Transverse colon (tissue), 4 donors: ENCODE results near the gene PPP6R2. TPM values are rescaled to one million over a fixed set of nuclear protein-coding genes. Genes with fewer than 3 reads are reported as not detected.

ENCODE experiments used
- DNase-seq: peaks from one replicate; pipeline ENCODE4 v3.0.0-alpha.2; 2019
- H3K27ac ChIP-seq, 4 donors: fragments of 200-600 bp; sonication (generic); 2 replicates each; pipeline ENCODE4 v1.5.1; 2016 to 2018; ENCODE audit warnings: inconsistent platforms in 4 of 4
- H3K27me3 ChIP-seq: fragments of 200-600 bp; sonication (generic); 2 replicates; pipeline ENCODE4 v1.5.1; 2017; ENCODE audit warnings: inconsistent platforms
- H3K36me3 ChIP-seq, 4 donors: fragments of 200-600 bp; sonication (generic); 2 replicates each; pipeline ENCODE4 v1.5.1; 2017 to 2019; ENCODE audit warnings: inconsistent platforms in 4 of 4
- H3K4me1 ChIP-seq, 4 donors: fragments of 200-600 bp; sonication (generic); 2 replicates each; pipeline ENCODE4 v1.5.1; 2017 to 2020; ENCODE audit warnings: inconsistent platforms in 4 of 4
- H3K4me3 ChIP-seq, 4 donors: fragments of 200-600 bp; sonication (generic); 1 replicate in 1 of 4; 2 replicates in 3 of 4; pipeline versions ENCODE4 v1.5.1 to v1.6.1; 2017 to 2019; ENCODE audit warnings: inconsistent platforms in 4 of 4
- H3K9me3 ChIP-seq, 2 donors: fragments of 200-600 bp; sonication (generic); 2 replicates each; pipeline ENCODE4 v1.5.1; 2017 to 2019; ENCODE audit warnings: inconsistent platforms in 2 of 2
- CTCF ChIP-seq, 5 experiments: fragments of 200-600 bp in 3 of 5; fragments of 450-650 bp in 2 of 5; sonication (generic) in 3 of 5; IDR thresholded peaks; 1 replicate in 2 of 5; 2 replicates in 3 of 5; pipeline ENCODE4 v1.5.1; 2016 to 2017; ENCODE audit warnings: antibody characterized with exemption in 5 of 5, inconsistent platforms in 3 of 5, mild to moderate bottlenecking in 2 of 5, moderate library complexity in 1 of 5
- EP300 ChIP-seq: sonication (generic); formaldehyde crosslinking; IDR thresholded peaks from one replicate; pipeline ENCODE4 v1.6.1; 2017; ENCODE audit warnings: antibody characterized with exemption, low read depth
- POLR2A ChIP-seq: fragments of 450-650 bp; IDR thresholded peaks from one replicate; pipeline ENCODE4 v1.6.1; 2016; ENCODE audit warnings: antibody characterized with exemption, mild to moderate bottlenecking, moderate library complexity
- POLR2AphosphoS5 ChIP-seq, 3 donors: sonication (generic); formaldehyde crosslinking; IDR thresholded peaks; one replicate each; pipeline ENCODE4 v1.6.1; 2016; ENCODE audit warnings: antibody characterized with exemption in 3 of 3
- whole genome bisulfite sequencing, 2 donors: methylation state at CpG; one replicate each; pipeline ENCODE4 v1.1.5; 2018; ENCODE audit warnings: low coverage in 1 of 2; 5-methylcytosine and 5-hydroxymethylcytosine counted together
- in situ Hi-C, 4 donors: fragments of 200-750 bp; cut with MboI; loops; one replicate each; pipeline versions ENCODE4 v1.15.0 to v1.15.1; 2017; ENCODE audit warnings: low sequenced_read_pairs in 3 of 4, low pct_ligation_motif_present in 1 of 4, low pct_unique_long_range_greater_than_20kb in 1 of 4
- intact Hi-C: fragments of 100-400 bp; cut with DNase I; formaldehyde crosslinking; loops from one replicate; pipeline ENCODE4 v1.15.1; 2023; ENCODE audit warnings: low total_unique reads
- total RNA-seq, 4 donors: library from RNA; depleted of rRNA; stranded (reverse); fragments of >200 nt; gene quantifications; one replicate each; pipeline ENCODE4 v1.1.0, GENCODE V29; 2016

Gene PPP6R2
- total RNA-seq, 4 donors from 2014 or later: 62.1 to 151 (median 77.8) TPM

DNA sequence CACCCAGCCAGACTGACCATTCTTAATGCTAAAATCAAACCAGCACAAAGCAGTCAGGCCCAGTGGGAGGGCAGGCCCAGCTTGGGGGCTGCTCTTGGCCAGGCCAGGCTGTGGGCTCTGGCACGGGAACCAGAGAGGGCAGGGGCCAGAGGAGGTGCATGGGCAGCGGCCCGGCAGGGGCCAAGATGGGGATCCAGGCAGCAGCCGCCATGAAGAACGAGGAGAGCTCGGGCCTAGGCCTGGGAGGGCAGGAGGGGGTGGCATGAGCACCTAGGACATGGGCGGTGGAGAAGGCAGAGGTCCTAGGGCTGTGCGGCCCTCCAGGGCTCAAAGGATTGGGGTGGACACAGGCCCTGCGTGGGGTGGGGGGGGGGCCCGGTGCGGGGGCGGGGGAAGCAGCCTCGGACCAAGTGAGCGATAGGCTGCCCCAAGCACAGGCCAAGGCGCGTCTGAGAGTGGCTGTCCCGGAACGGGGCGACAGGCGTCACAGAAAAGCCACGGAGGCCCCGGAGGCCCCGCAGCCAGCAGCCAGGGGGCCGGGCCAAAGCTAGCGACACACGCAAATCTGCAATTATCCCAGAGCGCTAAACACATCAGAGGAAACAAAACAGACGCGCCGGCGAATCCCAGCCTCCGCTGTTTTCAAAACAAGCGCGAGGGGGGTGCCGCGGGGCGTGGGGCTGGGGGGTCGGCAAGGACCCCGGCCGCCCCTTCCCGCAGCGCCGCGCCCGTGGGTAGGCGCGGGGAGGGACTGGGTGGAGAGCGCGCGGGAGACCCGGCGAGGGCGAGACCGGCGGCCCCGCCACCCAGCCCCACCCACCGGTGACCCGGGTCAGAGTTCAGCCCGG is 44.0 kb upstream of the PPP6R2 start:
- DNase-seq: no peak
- H3K9me3 ChIP-seq: no peaks in the 10 kb centered on the region
- in situ Hi-C loops: no loop called here
- H3K27me3 ChIP-seq: no peaks in the 10 kb centered on the region
- WGBS, 2 donors: 45% methylated on average over 23 of the region's 59 CpGs; no CpG with 5 or more reads in 1 of the 2 donors
- intact Hi-C loops: no loop called here
- peak overlapping the region; percentile 92 to 97 (median 94) for H3K27ac ChIP-seq
- no peak for TF ChIP-seq EP300
- TF ChIP-seq POLR2A: no peak
- TF ChIP-seq CTCF (IDR thresholded peaks at IDR 0.05): no peak
- TF ChIP-seq POLR2AphosphoS5 (IDR thresholded peaks at IDR 0.05): no peak
- H3K4me1 ChIP-seq: peaks cover 81 to 93% (median 88%) of the 10 kb centered on the region in 4 donors
- H3K36me3 ChIP-seq: no peaks in the 10 kb centered on the region
- peak overlapping the region; percentile 0 to 52 (median 26) for H3K4me3 ChIP-seq

GRCh38 chr22:50299785-50300619 is 43.1 kb upstream of the PPP6R2 start:
- Histone ChIP-seq H3K4me1 (peaks cover 81 to 93% (median 89%) of the 10 kb centered on the region in 4 donors), H3K27me3 (no peaks in the 10 kb centered on the region), H3K9me3 (no peaks in the 10 kb centered on the region), H3K36me3 (no peaks in the 10 kb centered on the region), H3K4me3 (peak overlapping the region; percentile 0 to 52 (median 26)), H3K27ac (peak overlapping the region; percentile 92 to 97 (median 94))
- in situ Hi-C loops: no loop called here
- TF ChIP-seq POLR2A (no peak), CTCF (IDR thresholded peaks at IDR 0.05) (peak in 1 of 5 experiments; percentile 20), EP300 (no peak), POLR2AphosphoS5 (IDR thresholded peaks at IDR 0.05) (peak in 2 of 3 donors; percentile 51 to 66)
- DNase-seq: peak; percentile 88
- intact Hi-C loops: no loop called here
- WGBS, 2 donors: 21% methylated on average over 40 of the region's 93 CpGs; no CpG with 5 or more reads in 1 of the 2 donors

DNA sequence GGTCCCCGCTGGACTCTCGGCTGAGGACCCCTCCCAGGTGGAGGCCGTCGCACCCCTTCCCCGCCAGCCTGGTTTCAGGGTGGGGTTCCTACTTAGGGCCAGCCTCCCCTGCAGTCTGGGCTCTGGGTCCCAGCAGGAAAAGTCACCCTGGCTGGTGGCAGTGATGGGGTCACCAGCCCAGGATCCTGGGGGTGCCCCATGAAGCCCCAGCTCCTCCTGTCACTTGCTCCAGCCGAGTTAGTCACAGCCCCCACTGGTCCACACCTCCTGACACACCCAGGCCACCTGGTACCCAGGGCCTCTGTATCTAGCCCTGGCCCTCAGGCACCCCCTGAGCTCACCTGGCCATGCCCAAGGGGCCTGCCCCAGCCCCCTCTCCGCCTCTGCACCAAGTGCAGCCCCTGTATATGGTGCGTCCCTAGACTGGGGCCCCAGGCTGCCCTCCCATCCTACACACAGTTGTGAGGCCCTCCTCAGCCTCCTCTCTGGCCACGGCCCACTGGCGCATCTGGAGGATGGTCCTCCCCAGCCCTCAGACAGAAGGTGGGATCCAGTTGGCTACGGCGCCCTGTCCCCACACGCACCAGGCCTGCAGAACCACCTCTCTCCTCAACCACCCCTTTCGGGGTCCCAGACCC is 42.4 kb upstream of the PPP6R2 start:
- no peak for DNase-seq
- in situ Hi-C loops: no loop called here
- peak overlapping the region in 1 of 4 donors; percentile 23 for H3K4me3 ChIP-seq
- no peaks in the 10 kb centered on the region for H3K36me3 ChIP-seq
- H3K9me3 ChIP-seq: no peaks in the 10 kb centered on the region
- peak overlapping the region; percentile 92 to 97 (median 94) for H3K27ac ChIP-seq
- H3K27me3 ChIP-seq: no peaks in the 10 kb centered on the region
- intact Hi-C loops: no loop called here
- WGBS, 2 donors: 72% methylated on average over 14 of the region's 14 CpGs; no CpG with 5 or more reads in 1 of the 2 donors
- peaks cover 86 to 97% (median 95%) of the 10 kb centered on the region in 4 donors for H3K4me1 ChIP-seq
- TF ChIP-seq CTCF (IDR thresholded peaks at IDR 0.05) (no peak), POLR2A (no peak)

GRCh38 chr22:50301581-50301991 is 41.5 kb upstream of the PPP6R2 start:
- Histone ChIP-seq H3K4me3 (no peak overlapping the region), H3K36me3 (no peaks in the 10 kb centered on the region), H3K27me3 (no peaks in the 10 kb centered on the region), H3K9me3 (no peaks in the 10 kb centered on the region), H3K27ac (peak overlapping the region; percentile 92 to 97 (median 94)), H3K4me1 (peaks cover 84 to 100% (median 94%) of the 10 kb centered on the region in 4 donors)
- TF ChIP-seq CTCF (IDR thresholded peaks at IDR 0.05) (no peak), POLR2A (no peak), POLR2AphosphoS5 (IDR thresholded peaks at IDR 0.05) (no peak), EP300 (no peak)
- in situ Hi-C loops: no loop called here
- intact Hi-C loops: no loop called here
- 41% methylated on average over 17 of the region's 17 CpGs; no CpG with 5 or more reads in 1 of the 2 donors for WGBS, 2 donors
- DNase-seq: peak; percentile 45
